ENCODE results near the gene DUSP3.

Gene DUSP3

GRCh38 chr17:43769859-43770258 is 8.9 kb downstream of the DUSP3 start:
- WGBS = over 99% methylated on average over 11 of the region's 11 CpGs
- no peak overlapping the region for H3K9ac ChIP-seq (ENCODE audit: low read length)
- H4K8ac ChIP-seq (ENCODE audit: low read length) = no peak overlapping the region

GRCh38 chr17:43769426-43769825 is 9.4 kb downstream of the DUSP3 start:
- Histone ChIP-seq H4K91ac (ENCODE audit: low read length) (no peak overlapping the region), H3K14ac (ENCODE audit: low read length in 2 of 2) (no peak overlapping the region), H2AK5ac (ENCODE audit: low read length, severe bottlenecking) (no peak overlapping the region), H3K79me1 (replicated peaks; ENCODE audit: low read length, poor library complexity, severe bottlenecking) (peaks cover 24% of the 10 kb centered on the region), H3K4me1 (ENCODE audit: control insufficient read depth, insufficient read depth, low read depth, low read length) (peaks cover 3% of the 10 kb centered on the region), H3K27ac (ENCODE audit: low read length, poor library complexity, severe bottlenecking) (no peak overlapping the region), H2BK120ac (ENCODE audit: low read depth, low read length) (no peak overlapping the region), H2BK15ac (ENCODE audit: low read depth, poor library complexity, severe bottlenecking) (no peak overlapping the region), H3K9me3 (ENCODE audit: control insufficient read depth, low read length) (no peaks in the 10 kb centered on the region), H3K4ac (ENCODE audit: low read depth in 1 of 2, low read length in 2 of 2) (no peak overlapping the region), H3K9ac (ENCODE audit: low read length) (no peak overlapping the region), H3K27me3 (ENCODE audit: control insufficient read depth in 1 of 2, insufficient read depth in 1 of 2, low read length in 2 of 2) (no peaks in the 10 kb centered on the region), H2BK5ac (ENCODE audit: low read depth, low read length, poor library complexity, severe bottlenecking) (no peak overlapping the region), H3K23ac (ENCODE audit: low read length in 2 of 2) (no peak overlapping the region), H3K36me3 (ENCODE audit: control insufficient read depth in 1 of 2, insufficient read depth in 2 of 2, low read depth in 1 of 2, low read length in 2 of 2) (peaks cover 60 to 73% of the 10 kb centered on the region in 2 experiments), H2BK12ac (ENCODE audit: low read length in 2 of 2) (no peak overlapping the region), H2AFZ (ENCODE audit: low read depth, low read length) (no peak overlapping the region), H3K4me2 (ENCODE audit: low read length, poor library complexity, severe bottlenecking) (no peak overlapping the region), H3K4me3 (ENCODE audit: insufficient read depth in 1 of 2, low read depth in 1 of 2, low read length in 2 of 2) (no peak overlapping the region), H3K18ac (ENCODE audit: low read depth in 1 of 2, low read length in 2 of 2) (no peak overlapping the region), H4K8ac (ENCODE audit: low read length) (no peak overlapping the region)
- DNase-seq = no peak
- 96% methylated on average over 16 of the region's 16 CpGs for WGBS

More at GRCh38 chr17:43769859-43770258, 8.9 kb downstream of the DUSP3 start:
- no peak overlapping the region for H2BK12ac ChIP-seq (ENCODE audit: low read length in 2 of 2)
- no peaks in the 10 kb centered on the region for H3K9me3 ChIP-seq (ENCODE audit: control insufficient read depth, low read length)
- peaks cover 3% of the 10 kb centered on the region for H3K4me1 ChIP-seq (ENCODE audit: control insufficient read depth, insufficient read depth, low read depth, low read length)
- no peak overlapping the region for H2AK5ac ChIP-seq (ENCODE audit: low read length, severe bottlenecking)
- no peak overlapping the region for H4K91ac ChIP-seq (ENCODE audit: low read length)
- no peak overlapping the region for H2AFZ ChIP-seq (ENCODE audit: low read depth, low read length)
- H3K4me3 ChIP-seq (ENCODE audit: insufficient read depth in 1 of 2, low read depth in 1 of 2, low read length in 2 of 2) = no peak overlapping the region
- no peak overlapping the region for H2BK15ac ChIP-seq (ENCODE audit: low read depth, poor library complexity, severe bottlenecking)
- no peak overlapping the region for H3K27ac ChIP-seq (ENCODE audit: low read length, poor library complexity, severe bottlenecking)
- no peak overlapping the region for H3K18ac ChIP-seq (ENCODE audit: low read depth in 1 of 2, low read length in 2 of 2)
- no peak overlapping the region for H2BK5ac ChIP-seq (ENCODE audit: low read depth, low read length, poor library complexity, severe bottlenecking)
- H3K14ac ChIP-seq (ENCODE audit: low read length in 2 of 2) = no peak overlapping the region
- peaks cover 64 to 77% of the 10 kb centered on the region in 2 experiments for H3K36me3 ChIP-seq (ENCODE audit: control insufficient read depth in 1 of 2, insufficient read depth in 2 of 2, low read depth in 1 of 2, low read length in 2 of 2)
- H2BK120ac ChIP-seq (ENCODE audit: low read depth, low read length) = no peak overlapping the region
- H3K23ac ChIP-seq (ENCODE audit: low read length in 2 of 2) = no peak overlapping the region
- H3K4me2 ChIP-seq (ENCODE audit: low read length, poor library complexity, severe bottlenecking) = no peak overlapping the region
- no peaks in the 10 kb centered on the region for H3K27me3 ChIP-seq (ENCODE audit: control insufficient read depth in 1 of 2, insufficient read depth in 1 of 2, low read length in 2 of 2)
- no peak overlapping the region for H3K4ac ChIP-seq (ENCODE audit: low read depth in 1 of 2, low read length in 2 of 2)
- DNase-seq = no peak
- H3K79me1 ChIP-seq (replicated peaks; ENCODE audit: low read length, poor library complexity, severe bottlenecking) = peaks cover 28% of the 10 kb centered on the region

- Histone ChIP-seq H3K9me3 (ENCODE audit: control insufficient read depth, low read length) (no peaks in the 10 kb centered on the region), H4K8ac (ENCODE audit: low read length) (no peak overlapping the region), H3K4ac (ENCODE audit: low read depth in 1 of 2, low read length in 2 of 2) (no peak overlapping the region), H3K18ac (ENCODE audit: low read depth in 1 of 2, low read length in 2 of 2) (no peak overlapping the region), H2BK5ac (ENCODE audit: low read depth, low read length, poor library complexity, severe bottlenecking) (no peak overlapping the region), H3K4me1 (ENCODE audit: control insufficient read depth, insufficient read depth, low read depth, low read length) (peaks cover 3% of the 10 kb centered on the region), H3K9ac (ENCODE audit: low read length) (no peak overlapping the region), H3K23ac (ENCODE audit: low read length in 2 of 2) (no peak overlapping the region), H4K91ac (ENCODE audit: low read length) (no peak overlapping the region), H2AK5ac (ENCODE audit: low read length, severe bottlenecking) (no peak overlapping the region), H3K4me3 (ENCODE audit: insufficient read depth in 1 of 2, low read depth in 1 of 2, low read length in 2 of 2) (no peak overlapping the region), H2AFZ (ENCODE audit: low read depth, low read length) (no peak overlapping the region), H3K27ac (ENCODE audit: low read length, poor library complexity, severe bottlenecking) (no peak overlapping the region), H2BK15ac (ENCODE audit: low read depth, poor library complexity, severe bottlenecking) (no peak overlapping the region), H3K14ac (ENCODE audit: low read length in 2 of 2) (no peak overlapping the region), H2BK12ac (ENCODE audit: low read length in 2 of 2) (no peak overlapping the region), H3K79me1 (replicated peaks; ENCODE audit: low read length, poor library complexity, severe bottlenecking) (peaks cover 20% of the 10 kb centered on the region), H3K36me3 (ENCODE audit: control insufficient read depth in 1 of 2, insufficient read depth in 2 of 2, low read depth in 1 of 2, low read length in 2 of 2) (peaks cover 55 to 68% of the 10 kb centered on the region in 2 experiments), H3K27me3 (ENCODE audit: control insufficient read depth in 1 of 2, insufficient read depth in 1 of 2, low read length in 2 of 2) (no peaks in the 10 kb centered on the region), H2BK120ac (ENCODE audit: low read depth, low read length) (no peak overlapping the region), H3K4me2 (ENCODE audit: low read length, poor library complexity, severe bottlenecking) (no peak overlapping the region)
- 95% methylated on average over 7 of the region's 7 CpGs for WGBS
- DNase-seq = no peak
Measured at GRCh38 chr17:43768943-43769342, 9.8 kb downstream of the DUSP3 start.

- no peak for DNase-seq
- H3K9me3 ChIP-seq (ENCODE audit: control insufficient read depth, low read length) = no peaks in the 10 kb centered on the region
- H4K91ac ChIP-seq (ENCODE audit: low read length) = no peak overlapping the region
- H3K9ac ChIP-seq (ENCODE audit: low read length) = no peak overlapping the region
- H3K36me3 ChIP-seq (ENCODE audit: control insufficient read depth in 1 of 2, insufficient read depth in 2 of 2, low read depth in 1 of 2, low read length in 2 of 2) = peaks cover 50 to 64% of the 10 kb centered on the region in 2 experiments
- peaks cover 17% of the 10 kb centered on the region for H3K79me1 ChIP-seq (replicated peaks; ENCODE audit: low read length, poor library complexity, severe bottlenecking)
- no peak overlapping the region for H3K4me3 ChIP-seq (ENCODE audit: insufficient read depth in 1 of 2, low read depth in 1 of 2, low read length in 2 of 2)
- no peak overlapping the region for H3K14ac ChIP-seq (ENCODE audit: low read length in 2 of 2)
- H2BK12ac ChIP-seq (ENCODE audit: low read length in 2 of 2) = no peak overlapping the region
- H2AK5ac ChIP-seq (ENCODE audit: low read length, severe bottlenecking) = no peak overlapping the region
- WGBS = 99% methylated on average over 9 of the region's 9 CpGs
- H3K23ac ChIP-seq (ENCODE audit: low read length in 2 of 2) = no peak overlapping the region
- H4K8ac ChIP-seq (ENCODE audit: low read length) = no peak overlapping the region
- H2AFZ ChIP-seq (ENCODE audit: low read depth, low read length) = no peak overlapping the region
- H3K4me1 ChIP-seq (ENCODE audit: control insufficient read depth, insufficient read depth, low read depth, low read length) = peaks cover 3% of the 10 kb centered on the region
- H2BK15ac ChIP-seq (ENCODE audit: low read depth, poor library complexity, severe bottlenecking) = no peak overlapping the region
- H2BK120ac ChIP-seq (ENCODE audit: low read depth, low read length) = no peak overlapping the region
- H2BK5ac ChIP-seq (ENCODE audit: low read depth, low read length, poor library complexity, severe bottlenecking) = no peak overlapping the region
- H3K4ac ChIP-seq (ENCODE audit: low read depth in 1 of 2, low read length in 2 of 2) = no peak overlapping the region
- no peak overlapping the region for H3K4me2 ChIP-seq (ENCODE audit: low read length, poor library complexity, severe bottlenecking)
- no peak overlapping the region for H3K27ac ChIP-seq (ENCODE audit: low read length, poor library complexity, severe bottlenecking)
- H3K18ac ChIP-seq (ENCODE audit: low read depth in 1 of 2, low read length in 2 of 2) = no peak overlapping the region
- no peaks in the 10 kb centered on the region for H3K27me3 ChIP-seq (ENCODE audit: control insufficient read depth in 1 of 2, insufficient read depth in 1 of 2, low read length in 2 of 2)
Measured at GRCh38 chr17:43768382-43768781, 10.4 kb downstream of the DUSP3 start.

Data from mesenchymal stem cell (in vitro differentiated cells and primary cell).